Left hindlimb (tissue), 1 donor: ENCODE measurements around the gene CHRND.
A peak's percentile ranks its signal among the peaks of the same experiment; 100 is the strongest.
"Not testable (repeated sequence)": the region's sequence is repeated elsewhere in the genome, so short reads cannot be mapped to it uniquely, and the experiment has no call there.

ENCODE experiments used
- DNase-seq: peaks from one replicate; pipeline ENCODE4 v3.0.0-alpha.2; 2018

The CHRND gene

GRCh38 chr2:232528746-232529460 lies 2.9 kb downstream of the CHRND start:
- DNase-seq, result peak; percentile 32

DNA sequence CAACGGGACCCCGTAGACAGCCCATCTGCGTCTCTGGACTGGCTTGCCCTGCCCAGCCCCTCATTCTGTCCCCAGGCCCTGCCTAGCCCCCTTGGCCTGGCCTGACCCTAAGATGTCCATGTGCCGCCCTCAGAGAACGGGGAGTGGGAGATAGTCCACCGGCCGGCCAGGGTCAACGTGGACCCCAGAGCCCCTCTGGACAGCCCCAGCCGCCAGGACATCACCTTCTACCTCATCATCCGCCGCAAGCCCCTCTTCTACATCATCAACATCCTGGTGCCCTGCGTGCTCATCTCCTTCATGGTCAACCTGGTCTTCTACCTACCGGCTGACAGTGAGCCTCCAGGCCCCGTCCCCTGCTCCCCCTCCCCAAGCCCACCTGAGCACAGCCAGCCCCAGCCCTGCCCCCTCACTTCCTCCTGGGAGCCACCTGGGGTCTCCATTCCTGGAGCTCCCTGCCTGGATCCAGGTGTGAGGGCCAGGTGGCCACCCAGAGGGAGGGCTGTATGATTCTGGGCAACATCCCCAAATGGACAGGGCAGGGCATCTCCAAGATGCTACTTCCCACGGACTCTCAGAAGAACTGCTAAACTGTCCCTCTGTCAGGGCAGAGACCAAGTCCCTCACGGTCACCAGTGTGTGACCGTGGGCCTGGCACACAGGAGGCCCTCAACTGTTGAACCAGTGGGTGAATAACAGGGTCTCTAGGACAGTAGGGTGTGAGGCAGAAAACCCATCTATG lies 4.0 kb downstream of the CHRND start:
- DNase-seq, result peak; percentile 26

DNA sequence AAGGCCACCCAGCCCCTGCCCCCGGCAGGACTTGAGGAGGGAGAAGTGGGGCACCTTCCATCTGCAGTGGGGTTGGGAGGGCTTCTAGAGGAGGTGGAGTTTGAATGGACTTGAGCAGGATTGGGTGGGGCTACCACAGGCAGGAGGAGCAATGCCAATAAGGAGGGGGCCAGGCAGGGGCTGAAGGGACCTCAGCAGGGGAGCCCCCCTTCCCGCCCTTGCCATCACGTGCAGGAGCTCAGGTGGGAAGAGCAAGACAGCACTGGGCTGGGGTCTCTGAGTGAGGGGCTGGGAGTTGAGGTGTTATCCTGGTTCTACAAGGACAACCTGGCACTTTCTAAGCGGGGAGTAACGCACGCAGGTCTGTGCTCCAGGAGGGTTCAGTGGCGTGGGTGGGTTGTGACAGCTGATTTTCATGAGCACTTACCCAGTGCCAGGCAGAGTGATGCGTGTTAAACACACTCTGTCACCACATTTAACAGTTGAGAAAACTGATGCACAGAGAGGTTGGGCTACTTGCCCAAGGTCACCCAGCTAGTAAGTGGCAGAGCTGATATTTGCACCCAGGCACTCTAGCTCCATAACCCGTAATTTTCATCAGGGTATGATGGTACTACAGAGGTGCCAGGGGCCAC lies 4.8 kb downstream of the CHRND start:
- no peak for DNase-seq

DNA sequence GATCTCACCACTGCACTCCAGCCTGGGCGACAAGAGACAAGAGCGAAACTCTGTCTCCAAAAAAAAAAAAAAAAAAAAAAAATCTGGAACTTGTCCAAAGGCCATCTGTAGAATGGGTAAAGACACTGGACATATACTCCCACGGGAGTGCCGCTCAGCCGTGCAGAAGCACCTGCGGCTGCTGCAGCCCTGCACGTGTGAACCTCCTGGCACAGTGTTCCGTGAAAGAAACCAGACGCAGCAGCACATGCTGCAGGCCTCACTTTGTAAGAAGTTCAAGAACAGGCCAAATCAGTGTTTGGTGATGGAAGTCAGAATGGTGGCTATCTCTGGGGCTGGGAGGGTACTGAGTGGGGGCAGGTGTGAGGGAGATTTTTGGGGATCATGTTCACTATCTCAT lies 6.5 kb downstream of the CHRND start:
- no peak for DNase-seq

DNA sequence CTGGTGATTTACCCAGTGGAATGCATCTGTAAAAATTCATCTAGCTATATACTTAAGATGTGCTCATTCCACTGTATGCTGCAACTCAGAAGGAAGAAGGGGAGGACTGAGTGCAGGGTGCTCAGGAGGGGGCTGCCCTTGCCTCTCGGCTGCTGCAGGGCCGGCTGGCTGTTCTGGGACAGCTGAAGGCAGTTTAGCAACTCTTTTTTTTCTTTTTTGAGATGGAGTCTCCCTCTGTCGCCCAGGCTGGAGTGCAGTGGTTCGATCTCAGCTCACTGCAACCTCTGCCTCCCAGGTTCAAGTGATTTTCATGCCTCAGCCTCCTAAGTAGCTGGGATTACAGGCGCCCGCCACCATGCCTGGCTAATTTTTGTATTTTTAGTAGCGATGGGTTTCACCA lies 6.9 kb downstream of the CHRND start:
- DNase-seq, result not testable (repeated sequence)

DNA sequence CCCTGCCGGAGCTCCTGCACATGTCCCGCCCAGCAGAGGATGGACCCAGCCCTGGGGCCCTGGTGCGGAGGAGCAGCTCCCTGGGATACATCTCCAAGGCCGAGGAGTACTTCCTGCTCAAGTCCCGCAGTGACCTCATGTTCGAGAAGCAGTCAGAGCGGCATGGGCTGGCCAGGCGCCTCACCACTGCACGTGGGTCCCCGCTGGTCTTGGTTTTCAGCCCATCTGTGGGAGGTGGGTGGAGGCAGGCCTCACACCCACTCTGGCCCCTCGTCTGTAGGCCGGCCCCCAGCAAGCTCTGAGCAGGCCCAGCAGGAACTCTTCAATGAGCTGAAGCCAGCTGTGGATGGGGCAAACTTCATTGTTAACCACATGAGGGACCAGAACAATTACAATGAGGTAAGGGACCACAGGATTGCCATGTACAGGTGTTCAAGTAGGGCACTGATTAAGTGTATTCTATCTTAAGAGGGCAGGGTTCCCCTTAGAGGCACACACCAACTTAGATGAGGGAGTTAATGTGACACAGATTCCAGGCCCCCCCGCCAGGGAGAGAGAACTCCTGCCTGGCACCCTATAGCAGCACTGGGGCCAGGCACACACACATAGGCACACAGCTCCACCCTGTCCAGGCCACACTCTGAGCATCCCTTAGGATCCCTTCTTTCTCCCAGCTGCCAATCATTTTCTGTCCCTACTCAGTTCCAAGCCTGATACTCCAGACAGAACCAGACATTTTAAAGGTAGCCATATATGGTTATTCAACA lies 8.2 kb downstream of the CHRND start:
- DNase-seq, result no peak

DNA sequence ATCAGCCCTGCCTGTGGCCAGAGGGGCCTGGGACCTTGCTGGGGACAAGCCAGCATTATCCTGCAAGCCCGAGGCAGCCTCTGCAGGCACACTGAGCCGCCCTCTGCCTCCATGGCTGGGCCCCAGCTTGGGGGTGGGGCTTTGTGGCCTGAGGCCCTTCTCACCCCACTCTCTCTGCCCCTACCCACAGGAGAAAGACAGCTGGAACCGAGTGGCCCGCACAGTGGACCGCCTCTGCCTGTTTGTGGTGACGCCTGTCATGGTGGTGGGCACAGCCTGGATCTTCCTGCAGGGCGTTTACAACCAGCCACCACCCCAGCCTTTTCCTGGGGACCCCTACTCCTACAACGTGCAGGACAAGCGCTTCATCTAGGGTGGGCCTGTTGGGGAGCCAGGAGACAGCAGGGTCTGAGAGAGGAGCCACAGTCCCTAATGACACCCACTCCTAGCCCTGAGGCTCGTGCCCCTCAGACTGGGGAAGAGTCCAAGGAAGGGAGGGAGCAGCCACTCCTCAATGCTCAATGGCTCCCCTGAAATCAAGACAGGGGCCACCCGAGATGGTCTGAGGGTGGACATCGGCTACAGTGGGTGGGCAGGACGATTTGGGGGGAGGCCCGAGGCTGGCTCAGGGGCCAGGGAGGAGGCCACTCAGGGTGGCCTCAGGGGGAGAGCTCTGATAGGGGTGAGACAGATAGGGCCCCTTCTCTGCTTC lies 9.1 kb downstream of the CHRND start:
- no peak for DNase-seq

DNA sequence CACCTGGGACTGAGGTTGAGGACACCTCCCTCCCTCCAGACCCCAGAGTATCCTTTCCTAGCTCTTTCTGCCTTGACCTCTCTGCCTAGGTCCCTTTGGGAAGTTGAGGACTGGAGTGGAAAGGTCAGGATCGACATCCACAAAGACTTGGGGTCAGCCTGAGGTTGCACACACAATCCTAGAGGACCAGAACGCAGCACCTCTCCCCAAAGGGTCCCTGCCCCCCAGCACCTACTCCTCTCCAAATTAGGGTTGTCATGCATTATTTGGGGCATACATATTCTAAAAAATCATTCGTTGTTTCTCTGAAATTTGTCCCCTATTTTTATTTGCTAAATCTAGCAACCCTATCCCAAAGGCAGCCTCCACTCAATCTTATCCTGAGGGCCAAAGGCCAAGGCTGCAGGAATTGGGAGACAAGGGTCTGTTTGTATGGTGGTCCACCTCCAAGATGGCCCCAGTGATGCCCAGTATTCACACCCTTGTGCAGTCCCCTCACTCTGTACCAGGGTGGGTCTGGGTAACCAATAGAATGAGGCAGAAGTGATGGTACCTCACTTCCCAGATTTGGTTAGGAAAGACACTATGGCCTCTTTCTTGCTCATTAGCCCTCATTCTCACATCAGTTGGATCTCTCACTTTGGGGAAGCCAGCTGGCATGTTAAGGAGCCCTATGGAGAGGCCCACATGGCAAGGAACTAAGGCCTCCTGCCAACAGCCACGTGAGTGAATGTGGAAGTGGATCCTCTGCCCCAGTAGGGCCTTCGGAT lies 10.0 kb downstream of the CHRND start:
- DNase-seq, result no peak

GRCh38 chr2:232537079-232537478 lies 11.1 kb downstream of the CHRND start:
- no peak for DNase-seq

DNA sequence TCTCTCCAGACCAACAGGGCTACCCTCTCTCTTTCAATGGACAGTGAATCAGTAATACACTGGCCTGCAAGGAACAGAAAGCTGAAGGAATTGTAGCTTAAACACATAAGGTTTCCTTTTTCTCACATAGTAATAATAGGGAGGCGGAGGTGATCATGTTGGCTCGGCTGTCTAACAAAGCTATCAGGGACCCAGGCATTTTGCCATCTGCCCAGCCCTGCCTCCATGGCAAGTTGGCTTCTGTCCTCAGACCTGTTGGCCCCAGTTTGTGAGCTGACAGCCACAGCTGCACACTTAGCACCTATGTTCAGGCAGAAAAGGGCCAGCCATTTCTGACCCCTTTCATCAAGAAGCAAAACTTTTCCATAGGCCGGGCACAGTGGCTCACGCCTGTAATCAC lies 11.5 kb downstream of the CHRND start:
- DNase-seq, result no peak

GRCh38 chr2:232538671-232539070 lies 12.7 kb downstream of the CHRND start:
- no peak for DNase-seq

GRCh38 chr2:232539298-232540231 lies 13.6 kb downstream of the CHRND start, which contains the start of gene CHRNG:
Gene CHRNG, plus strand, starts transcription at chr2:232539692. Its CDS starts 56 bp downstream, at chr2:232539748.
- no peak for DNase-seq

- no peak for DNase-seq
Measured at GRCh38 chr2:232540441-232541041, 14.6 kb downstream of the CHRND start.

DNA sequence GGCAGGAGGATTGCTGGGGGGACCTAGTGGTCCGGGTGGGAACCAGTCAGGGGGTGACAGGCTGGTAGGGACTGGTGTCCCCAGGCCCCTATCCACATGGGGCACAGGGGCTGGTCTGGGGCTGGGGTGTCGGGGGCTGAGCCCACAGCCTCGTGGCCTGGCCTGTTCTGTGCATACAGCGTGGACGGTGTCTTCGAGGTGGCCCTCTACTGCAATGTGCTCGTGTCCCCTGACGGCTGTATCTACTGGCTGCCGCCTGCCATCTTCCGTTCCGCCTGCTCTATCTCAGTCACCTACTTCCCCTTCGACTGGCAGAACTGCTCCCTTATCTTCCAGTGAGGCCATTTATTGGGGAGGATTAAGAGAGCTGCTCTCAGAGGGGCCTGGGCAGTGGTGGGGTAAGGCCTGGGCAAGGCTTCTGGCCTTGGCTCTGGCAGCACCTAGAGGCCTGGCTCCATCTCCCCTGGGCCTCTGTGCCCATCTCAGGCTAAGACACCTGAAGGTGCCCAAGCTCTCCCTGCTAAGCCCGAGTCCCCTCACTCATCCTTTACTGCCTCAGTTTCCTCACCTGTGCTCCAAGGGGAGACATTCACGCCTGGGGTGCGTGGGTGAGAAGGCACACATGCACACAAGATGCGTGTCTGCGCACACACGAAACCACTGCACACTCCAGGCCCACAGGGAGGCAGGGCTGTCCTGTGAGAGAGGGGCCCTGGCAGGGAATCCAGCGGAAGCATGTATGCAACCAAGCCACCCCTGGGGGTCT lies 15.4 kb downstream of the CHRND start:
- DNase-seq, result no peak

DNA sequence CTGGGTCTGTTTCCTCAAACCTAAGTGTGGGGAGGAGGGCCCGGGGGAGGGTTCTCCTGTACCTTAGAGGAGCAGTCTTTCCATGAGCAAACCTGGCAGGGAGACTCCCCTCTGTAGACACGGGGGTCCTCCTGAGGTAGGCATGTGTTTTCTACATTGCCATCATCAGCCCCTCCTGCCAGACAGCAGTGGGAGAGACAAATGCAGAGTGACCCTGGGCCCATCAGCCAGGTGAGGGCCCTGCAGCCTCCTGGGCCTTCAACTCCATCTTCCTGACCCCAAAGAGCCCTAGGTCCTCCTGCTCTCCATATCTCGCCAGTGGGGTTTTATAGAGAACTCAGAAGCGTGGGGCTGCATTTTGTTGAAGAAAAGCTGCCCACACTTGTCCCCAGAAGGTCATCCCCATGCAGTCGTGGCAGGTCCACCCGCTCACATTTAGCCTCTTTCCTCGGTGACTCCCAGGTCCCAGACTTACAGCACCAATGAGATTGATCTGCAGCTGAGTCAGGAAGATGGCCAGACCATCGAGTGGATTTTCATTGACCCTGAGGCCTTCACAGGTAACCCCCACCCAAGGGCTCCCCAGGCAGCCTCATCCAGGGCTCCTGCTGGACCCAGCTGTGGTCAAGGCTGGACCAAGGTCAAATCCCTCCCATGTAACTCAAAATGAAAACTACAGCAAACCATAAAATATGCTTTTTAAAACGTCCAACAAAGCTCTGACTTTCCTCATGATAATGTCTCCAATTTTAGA lies 16.2 kb downstream of the CHRND start:
- no peak for DNase-seq

- no peak for DNase-seq
Measured at GRCh38 chr2:232542715-232543467, 16.9 kb downstream of the CHRND start.

DNA sequence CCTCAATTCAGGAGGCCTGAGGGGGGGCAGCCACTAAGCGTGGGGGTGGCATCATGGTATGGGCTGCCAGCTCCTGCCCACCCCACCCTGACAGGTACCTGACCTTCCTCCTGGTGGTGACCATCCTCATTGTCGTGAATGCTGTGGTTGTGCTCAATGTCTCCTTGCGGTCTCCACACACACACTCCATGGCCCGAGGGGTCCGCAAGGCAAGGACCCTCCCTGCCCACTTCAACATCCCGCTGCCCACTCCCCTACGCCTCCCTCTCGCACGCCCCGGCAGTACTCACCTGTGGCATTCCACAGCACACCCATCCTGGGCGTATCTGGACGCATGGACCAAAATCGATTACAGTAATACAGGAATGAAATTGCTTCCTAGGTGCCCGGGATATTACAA lies 17.5 kb downstream of the CHRND start:
- no peak for DNase-seq
